NCI-H226 (cell line): ENCODE results near the gene SH3PXD2A.
"Not testable (repeated sequence)": the region's sequence is repeated elsewhere in the genome, so short reads cannot be mapped to it uniquely, and the experiment has no call there.

Experiments
- DNase-seq: peaks from one replicate; pipeline ENCODE4 v3.0.0-alpha.2; 2015

The SH3PXD2A gene

GRCh38 chr10:103761075-103761920 is 94.1 kb downstream of the SH3PXD2A start:
- no peak for DNase-seq

GRCh38 chr10:103760233-103760632 is 95.1 kb downstream of the SH3PXD2A start:
- not testable (repeated sequence) for DNase-seq

GRCh38 chr10:103759100-103759781 is 96.1 kb downstream of the SH3PXD2A start:
- DNase-seq = peak; percentile 78

- no peak for DNase-seq
These were observed 97.1 kb downstream of the SH3PXD2A start for GRCh38 chr10:103758294-103758681.

GRCh38 chr10:103757531-103758293 is 97.7 kb downstream of the SH3PXD2A start:
- peak; percentile 38 for DNase-seq

GRCh38 chr10:103756277-103756869 is 99.0 kb downstream of the SH3PXD2A start:
- no peak for DNase-seq

- no peak for DNase-seq
These were observed 102.6 kb downstream of the SH3PXD2A start for GRCh38 chr10:103752680-103753248.

GRCh38 chr10:103751667-103752290 is 103.6 kb downstream of the SH3PXD2A start:
- no peak for DNase-seq

- DNase-seq = peak; percentile 24
These were observed 104.5 kb downstream of the SH3PXD2A start for GRCh38 chr10:103750836-103751235.

GRCh38 chr10:103749779-103750178 is 105.6 kb downstream of the SH3PXD2A start:
- DNase-seq = no peak

- DNase-seq = no peak
These were observed 107.4 kb downstream of the SH3PXD2A start for GRCh38 chr10:103748020-103748419.

GRCh38 chr10:103747193-103747865 is 108.0 kb downstream of the SH3PXD2A start:
- no peak for DNase-seq

- no peak for DNase-seq
These were observed 108.8 kb downstream of the SH3PXD2A start for GRCh38 chr10:103746598-103746997.

GRCh38 chr10:103745341-103746247 is 109.8 kb downstream of the SH3PXD2A start:
- peak; percentile 63 for DNase-seq

- DNase-seq = no peak
These were observed 112.6 kb downstream of the SH3PXD2A start for GRCh38 chr10:103742824-103743223.

GRCh38 chr10:103740611-103741010 is 114.8 kb downstream of the SH3PXD2A start:
- no peak for DNase-seq

- DNase-seq = peak; percentile 92
These were observed 116.2 kb downstream of the SH3PXD2A start for GRCh38 chr10:103739039-103739764.

- DNase-seq = no peak
These were observed 117.5 kb downstream of the SH3PXD2A start for GRCh38 chr10:103737735-103738367.

- peak; percentile 50 for DNase-seq
These were observed 118.6 kb downstream of the SH3PXD2A start for GRCh38 chr10:103736763-103737162.
